GM18502 (cell line): ENCODE data around the gene IFT25.

ENCODE experiments used
- ATAC-seq: cut with Tn5 transposase; IDR thresholded peaks from one replicate; pipeline ENCODE4 v1.9.1; 2021; ENCODE audit warnings: mild to moderate bottlenecking; ENCODE audit not compliant: unreplicated experiment, poor library complexity

Gene IFT25

DNA sequence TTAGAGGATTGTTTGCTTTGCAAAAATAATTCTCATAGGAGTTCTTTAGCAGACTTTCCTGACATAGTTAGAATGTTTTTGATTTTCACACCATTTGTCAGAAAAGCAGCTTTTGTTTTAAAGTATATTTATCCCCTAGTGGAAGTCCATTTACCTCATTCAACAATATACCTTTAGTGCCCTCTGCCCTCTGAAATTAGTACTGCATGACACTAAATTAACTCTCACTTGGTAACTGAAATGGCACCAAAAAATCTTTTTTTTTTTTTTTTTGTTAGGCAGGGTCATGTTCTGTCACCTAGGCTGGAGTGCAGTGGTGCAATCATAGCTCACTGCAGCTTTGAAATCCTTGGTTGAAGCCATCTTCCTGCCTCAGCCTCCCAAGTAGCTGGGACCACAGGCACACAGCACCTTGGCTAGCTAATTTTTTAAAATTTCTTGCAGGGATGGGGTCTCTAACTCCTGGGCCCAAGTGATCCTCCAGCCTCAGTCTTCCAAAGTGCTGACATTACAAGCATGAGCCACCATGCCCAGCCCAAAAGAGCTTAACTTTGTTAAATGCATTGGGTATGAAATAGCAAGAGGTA, 14.3 kb upstream of the IFT25 start:
- no peak for ATAC-seq

DNA sequence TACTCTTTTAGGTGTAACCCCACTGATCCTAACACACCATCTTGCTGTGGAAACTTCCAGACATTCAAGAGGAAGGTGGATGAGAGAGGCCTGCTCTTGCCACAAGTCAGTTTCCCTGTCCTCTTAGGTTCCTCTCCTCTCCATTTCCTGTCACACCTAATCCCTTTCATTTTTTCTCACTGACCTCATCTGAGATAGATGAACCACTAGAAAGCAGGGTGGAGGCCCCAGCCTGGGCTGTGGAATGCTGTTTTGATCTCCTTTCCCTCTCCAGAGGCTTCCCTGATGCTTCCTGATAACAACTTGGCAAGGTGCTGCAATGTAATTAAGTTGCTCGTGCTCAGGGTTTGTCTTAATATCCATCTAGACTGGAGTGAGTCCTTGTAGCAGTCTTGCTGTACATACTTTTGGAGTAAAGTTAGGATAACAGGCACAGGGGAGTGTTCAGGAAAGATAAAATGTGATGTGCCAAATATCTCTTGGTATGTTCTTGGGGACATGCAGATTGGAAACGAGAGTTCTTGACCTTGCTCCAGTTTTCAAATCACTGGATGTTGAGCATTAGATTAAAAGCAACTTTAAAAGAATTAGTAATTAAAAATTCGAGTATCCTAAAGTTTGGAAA, 11.8 kb upstream of the IFT25 start:
- no peak for ATAC-seq

DNA sequence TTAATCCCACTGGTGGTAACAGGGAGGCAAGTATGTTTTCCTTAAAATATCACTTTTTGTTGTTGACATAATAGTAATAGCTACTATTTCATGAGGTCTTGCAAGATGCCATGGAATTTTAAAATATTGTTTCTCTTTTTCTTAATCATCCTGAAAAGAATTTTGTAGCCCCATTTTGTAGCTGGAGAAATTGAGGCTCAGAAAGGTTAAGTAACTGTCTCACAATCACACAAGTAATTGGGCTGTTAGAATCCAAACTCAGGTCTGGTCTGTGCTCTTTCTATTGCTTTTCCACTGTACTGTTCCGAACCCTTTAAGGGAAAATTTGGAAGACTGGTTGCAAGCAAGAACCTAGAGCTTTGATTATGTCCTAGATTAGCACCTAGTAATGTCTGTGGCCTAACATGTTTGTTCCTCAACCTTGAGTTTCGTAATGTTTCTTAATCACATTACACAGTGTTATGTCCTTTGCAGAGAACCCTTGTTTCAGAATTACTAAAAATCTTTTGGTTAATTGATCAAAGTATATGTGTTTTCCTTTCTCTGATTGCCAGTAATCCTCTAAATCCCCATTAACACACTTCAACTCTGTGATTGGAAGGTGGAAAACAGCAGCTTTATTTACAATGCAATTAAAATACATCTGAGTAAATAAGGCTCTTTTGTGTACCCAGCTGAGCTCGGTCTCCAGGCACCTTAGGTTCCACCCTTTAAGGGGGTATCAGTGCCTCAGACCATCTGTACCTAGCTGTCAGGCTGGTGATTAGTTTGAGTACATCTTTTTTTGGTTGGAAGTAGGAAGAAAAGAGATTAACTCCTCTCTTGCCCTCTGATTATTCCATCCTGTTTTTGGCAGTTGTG, 11.0 kb upstream of the IFT25 start:
- ATAC-seq, result no peak

DNA sequence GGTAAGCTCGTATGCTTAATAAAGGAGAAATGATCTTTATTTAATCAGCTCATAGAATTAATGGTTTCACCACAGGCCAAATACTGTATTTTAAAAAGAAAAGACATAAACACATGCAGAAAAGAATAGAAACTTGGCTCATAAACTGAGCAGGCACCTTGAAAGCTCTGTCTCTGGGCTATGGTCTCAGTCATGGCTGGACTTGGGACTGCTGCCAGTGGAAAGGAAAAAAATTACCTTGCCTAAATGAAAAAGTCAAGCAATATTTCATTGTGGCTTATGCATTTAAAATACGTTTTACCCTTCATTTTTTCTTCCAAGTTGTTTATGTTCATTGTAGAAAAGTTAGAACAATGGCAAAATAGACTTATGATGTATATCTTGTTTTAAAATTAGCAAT, 8.6 kb upstream of the IFT25 start:
- no peak for ATAC-seq

DNA sequence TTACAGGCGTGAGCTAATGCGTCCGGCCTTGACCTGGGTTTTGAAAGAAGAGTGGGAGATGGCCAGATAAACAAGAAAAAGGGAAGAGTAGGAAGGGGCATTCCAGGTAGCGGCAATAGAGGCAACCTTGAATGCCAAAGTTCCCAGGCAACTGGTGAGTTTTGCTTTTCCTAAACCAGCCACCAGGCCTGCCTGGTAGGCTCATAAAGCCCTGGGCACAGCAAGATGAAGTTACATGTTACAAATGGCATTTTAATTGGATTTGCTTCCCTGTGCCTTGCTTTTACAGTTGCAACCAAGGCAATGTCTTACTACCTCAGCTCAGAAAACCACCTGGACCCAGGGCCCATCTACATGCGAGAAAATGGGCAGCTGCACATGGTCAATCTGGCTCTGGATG, 6.2 kb upstream of the IFT25 start:
- no peak for ATAC-seq

DNA sequence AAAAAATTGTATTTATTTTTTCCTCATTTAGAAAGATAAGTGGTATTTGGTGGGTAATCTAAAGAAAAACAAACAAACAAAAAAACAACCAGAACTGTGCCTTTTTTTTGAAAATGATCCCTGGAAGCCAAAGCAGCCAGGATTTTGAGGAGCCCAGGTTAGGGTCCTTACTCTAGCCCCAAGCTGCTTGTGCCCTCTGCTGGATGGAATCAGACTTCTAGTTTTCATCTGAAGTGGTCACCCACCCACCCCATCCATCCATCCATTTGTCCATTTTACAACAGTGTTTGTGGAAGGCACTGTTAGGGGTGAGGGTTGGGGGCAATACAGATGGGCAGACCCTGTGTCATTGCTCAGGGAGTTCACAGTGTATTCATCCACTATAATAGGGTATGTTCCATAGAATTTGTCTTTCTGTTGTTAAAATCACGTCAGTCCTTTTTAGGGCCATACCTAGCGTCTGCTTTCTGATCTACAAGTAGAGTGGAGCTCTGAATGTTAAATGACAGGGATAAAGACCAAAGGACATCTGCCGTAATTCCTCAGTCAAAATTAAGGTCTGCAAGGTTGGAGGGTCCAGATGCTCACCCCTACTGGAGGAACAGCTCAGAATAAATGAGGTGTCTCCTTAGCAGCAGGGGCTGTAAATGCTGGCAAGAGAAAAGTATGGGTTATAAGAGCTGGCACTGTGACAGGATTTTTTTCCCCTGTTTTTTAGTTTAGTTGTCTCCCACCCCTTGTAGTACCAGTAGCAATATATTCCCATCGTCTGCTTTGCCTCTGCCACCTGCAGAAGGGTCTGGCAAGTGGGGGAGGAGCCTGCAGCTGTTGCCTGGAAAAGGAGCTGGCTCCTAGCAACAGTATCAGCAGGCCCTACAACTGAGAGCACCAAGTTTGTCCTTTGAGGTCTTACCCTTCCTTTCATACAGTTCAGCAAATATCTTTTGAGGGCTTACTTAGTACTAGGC, 3.8 kb upstream of the IFT25 start:
- no peak for ATAC-seq

DNA sequence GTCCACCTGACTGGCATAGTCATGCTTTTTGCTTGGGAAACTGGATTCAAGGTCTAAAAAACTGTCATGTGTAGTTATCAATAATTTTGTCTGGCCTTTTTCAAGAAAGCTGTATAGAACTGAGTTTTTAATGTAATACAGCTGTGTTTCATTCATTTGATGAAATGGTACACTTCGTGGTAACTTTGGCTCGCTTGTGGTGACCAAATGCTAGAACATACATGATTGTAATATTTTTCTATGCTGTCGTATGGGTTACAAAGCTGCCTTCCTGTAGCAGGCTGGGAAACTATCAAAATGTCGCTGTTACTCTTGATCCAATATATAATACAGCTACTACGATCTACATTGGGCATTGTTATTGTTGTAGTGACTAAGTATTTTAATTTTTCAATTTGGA, 2.8 kb upstream of the IFT25 start:
- ATAC-seq, result no peak

DNA sequence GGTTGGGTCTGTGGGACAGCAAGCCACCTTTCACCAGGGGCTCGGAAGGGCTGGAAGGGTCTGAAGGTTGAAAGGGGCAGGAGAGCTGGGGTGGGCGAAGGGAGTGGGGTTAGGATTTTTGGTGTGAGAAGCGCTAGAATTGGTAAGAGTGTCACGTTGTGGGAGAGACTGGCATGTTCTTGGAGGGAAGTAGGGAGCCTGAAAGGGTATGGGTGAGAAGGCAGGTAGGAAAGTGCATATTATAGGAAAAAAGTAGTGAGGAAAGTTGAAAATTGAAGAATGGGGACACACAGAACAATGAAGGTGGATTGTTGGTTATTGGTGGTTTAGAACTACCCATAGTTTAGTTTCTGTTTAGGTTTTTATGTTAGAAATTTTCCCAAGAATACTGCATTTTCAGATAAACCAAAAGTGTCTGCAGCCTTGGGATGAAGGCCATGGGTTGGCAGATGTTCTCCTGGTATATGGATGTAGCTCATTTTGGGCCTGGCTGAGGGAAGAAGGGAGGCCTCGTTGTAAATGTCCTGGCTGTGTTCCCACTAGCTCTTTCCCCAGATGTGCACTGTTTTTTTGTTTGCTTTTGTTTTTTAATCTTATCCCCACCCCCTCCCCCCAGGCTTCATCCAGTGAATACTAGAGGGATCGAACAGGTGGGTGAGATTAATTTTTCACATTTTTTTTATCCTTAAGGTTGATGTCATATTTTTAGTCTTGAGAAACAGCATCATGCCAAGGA, 1.8 kb upstream of the IFT25 start:
- ATAC-seq, result no peak

DNA sequence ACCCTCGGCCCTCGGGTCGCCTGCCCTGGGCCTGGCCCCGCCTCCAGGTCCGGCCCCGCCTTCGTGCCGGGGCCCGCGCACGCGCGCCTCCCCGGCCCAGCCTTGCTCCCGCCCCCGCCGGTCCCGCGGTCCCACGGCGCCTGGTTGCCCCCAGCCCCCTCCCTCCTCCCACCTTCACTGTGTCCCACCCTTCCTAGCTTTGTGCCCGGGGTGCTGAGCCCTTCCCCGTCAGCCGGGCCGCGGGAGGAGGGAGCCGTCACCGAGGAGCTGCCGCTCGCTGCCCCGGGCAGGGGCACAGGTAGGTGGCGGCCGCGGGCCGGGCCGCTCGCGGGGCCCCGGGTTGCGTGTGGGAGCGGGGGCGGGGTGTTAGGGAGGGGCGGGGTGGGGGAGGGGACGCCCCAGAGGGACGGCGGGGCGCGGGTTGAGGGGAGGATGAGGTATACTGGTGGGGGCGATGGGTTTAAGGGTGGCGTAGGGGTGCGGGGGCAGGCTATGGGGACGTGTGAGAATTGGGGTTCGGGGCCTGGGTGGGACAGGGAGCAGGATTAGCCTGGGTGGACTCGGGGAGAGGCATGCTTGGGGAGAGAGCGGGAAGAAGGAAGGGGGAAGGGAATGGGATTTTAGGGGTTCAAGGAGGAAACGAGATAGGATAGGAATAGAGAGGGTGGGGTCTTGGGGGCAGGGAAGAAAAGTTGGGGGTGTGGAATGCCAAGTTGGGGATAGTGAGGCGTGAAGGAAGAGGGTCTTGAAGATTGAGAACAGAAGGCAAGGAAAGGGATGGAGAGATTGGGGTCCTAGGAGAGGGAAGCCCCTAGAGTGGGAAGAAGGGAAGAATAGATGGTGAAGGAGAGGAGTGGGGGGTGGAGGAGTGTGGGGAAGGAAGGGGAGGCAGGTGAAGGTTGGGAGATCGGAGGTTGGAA, 1.0 kb upstream of the IFT25 start, which contains the start of gene LRRC42:
Gene LRRC42 (plus strand): TSS at position 99 of the 920 bp plus-strand sequence. CDS start 5,650 bp downstream, outside the sequence.
- ATAC-seq, result peak; percentile 67

DNA sequence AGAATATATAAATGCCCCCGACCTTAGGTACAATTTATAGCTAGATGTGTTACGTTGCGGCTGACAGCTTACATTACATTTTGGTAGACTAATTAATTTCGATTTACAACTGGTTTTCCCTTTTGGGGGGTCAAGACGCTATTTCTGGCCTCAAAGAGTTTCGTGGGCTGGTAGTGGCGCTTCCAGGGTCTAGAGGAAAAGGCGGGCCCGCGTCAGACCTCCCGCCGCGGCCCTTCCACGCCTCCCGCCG, 391 bp downstream of the IFT25 start:
- ATAC-seq, result no peak

DNA sequence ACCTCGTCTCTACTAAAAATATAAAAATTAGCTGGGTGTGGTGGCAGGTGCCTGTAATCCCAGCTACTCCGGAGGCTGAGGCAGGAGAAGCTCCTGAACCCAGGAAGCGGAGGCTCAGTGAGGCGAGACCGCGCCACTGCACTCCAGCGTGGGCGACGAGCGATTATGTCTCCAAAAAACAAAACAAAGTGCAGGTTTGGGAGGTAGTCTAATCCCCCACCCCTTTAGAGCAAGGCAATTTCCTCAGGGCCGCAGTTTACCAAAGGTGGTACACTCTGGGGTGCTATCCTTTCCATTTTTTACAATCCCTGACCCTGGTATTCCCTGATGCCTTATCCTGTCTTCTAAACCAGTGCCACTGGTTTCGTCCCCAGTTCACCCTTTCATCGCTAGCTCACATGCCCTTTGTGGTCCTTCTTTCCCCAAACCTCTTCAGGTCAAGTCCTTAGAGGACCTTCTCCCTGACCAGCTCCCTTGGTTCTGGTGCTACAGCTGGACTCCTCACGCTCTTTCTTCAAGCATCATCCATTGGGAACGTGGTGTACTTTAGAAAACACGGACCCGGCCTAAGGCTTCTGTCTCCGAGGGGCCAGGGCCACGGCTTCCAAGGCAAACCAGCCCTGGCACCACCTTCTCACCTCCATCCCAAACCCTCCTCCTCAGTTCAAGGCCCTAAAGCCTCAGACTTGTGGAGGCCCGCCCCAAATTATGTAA, 873 bp downstream of the IFT25 start:
- ATAC-seq, result no peak

DNA sequence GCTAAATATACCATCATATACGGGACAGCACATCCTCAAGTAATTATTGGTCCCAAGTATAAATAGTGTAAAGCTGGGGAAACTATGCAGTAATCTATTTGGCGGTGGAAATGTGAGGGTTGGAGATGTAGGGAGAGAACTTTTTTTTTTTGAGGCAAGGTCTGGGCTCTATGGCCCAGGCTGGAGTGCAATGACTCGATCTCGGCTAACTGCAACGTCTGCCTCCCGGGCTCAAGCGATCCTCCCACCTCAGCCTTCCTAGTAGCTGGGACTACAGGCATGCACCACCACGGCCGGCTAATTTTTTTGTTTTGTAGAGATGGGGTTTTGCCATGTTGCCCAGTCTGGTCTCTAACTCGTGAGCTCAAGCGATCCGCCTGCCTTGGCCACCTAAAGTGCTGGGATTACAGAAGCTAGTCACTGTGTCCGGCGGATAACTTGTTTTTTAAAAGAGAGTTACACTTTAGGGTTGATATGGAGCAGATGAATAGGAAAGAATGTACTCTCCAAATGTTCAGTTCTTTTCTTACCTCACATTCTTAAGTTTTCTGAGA, 1.9 kb downstream of the IFT25 start:
- ATAC-seq, result no peak

DNA sequence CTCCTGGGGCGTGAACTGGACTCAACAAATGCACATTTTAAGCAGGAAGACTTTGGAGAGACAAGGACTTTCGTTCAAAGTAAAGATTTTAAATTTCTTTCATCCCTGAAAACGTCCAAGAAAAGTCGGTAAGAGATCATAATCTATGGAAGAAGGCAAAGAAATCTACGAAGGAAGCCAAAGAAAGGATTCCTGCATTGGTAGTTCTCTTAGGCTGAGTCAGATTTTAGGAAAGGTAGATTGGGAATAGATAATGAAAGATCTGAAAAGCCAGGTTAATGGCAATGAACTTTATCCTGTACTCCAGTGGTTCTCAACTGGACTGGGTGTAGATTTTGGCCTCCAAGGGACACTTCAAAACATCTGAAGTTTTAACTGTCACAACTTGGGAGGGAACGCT, 2.4 kb downstream of the IFT25 start:
- no peak for ATAC-seq

DNA sequence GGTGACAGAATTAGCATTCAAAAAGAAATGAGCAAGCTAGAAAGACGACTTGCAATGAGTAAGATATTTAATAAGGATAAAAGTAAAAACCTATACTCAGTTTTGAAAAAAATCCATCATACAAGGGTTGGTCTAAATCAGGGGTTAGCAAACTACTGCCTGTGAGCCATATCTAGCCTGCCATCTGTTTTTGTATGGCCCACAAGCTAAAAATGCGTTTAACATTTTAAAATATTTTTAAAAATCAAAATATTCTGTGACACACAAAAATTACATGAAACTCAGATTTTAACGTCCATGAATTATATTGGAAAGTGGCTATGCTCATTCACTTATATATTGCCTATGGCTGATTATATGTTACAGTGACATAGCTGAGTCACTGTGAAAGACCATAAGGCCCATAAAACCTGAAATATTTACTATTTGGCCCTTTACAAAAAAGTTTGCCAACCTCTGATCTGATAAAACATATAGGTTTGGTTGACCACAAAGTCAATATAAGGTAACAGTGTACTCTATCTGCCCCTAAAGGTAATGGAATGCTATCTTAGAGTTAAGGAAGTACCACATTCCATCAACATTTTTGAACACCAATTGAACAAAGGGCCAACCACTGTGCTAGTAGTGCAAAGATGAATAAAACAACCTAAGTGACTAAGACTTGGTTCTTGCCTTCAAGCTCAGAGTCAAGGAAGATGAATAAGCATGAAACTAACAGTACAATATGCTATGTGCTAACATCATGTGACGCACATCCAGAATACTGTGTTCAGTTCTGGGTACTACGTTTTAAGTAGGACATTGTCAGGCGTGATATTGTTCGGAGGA, 3.2 kb downstream of the IFT25 start:
- no peak for ATAC-seq

DNA sequence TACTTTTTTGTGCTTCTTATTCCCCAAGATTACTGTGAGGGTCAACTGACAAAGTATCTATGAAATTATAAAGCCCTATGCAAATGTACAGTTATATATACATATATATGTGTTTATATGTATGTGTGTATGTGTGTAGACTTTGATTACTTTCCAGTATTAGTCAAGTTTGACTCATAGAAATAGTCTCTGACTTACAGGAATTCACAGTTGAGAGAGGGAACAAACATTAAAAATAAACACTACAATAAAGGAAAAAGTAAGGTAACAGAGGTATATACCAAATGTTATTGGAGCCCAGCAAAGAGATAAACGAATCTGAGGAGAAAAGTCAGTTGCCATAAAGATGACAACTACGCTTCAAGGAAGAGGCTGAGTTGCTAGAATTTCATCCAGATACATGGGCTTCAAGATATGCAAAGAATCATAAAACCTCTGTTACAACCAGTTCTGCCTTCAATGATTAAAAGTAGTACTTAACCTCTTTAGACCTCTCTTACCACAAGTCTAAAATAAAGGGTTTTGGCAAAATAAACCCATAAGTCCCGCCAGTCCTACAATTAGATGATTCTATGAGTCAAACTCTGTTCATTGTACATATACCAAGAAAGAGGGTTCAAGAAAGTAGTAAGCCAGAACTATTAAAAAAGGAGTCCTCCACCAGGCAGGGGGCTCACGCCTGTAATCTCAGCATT, 7.2 kb downstream of the IFT25 start:
- ATAC-seq, result no peak

DNA sequence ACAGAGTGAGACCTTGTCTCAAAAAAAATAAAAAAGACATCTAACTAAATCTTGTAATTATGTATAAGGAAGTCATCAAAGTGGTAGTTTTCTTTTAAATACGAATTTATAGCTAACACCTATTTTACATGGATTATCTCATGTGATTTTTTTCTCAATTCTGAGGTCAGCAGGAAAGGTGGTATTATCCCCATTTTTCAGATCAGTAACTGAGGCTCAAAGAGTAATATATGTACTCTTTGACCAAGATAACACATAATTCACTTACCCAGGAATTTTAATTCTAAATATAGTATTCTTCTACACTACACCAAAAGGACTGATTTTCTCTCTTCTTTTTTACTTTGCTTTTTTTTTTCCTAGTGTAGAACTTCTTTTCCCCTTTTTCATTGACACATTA, 9.1 kb downstream of the IFT25 start:
- no peak for ATAC-seq
